ENCODE measurements around the gene ZMYND10.

- TF ChIP-seq SMAD4 (CRISPR knock-in tag; IDR thresholded peaks at IDR 0.05) (no peak), ZNF121 (CRISPR knock-in tag; IDR thresholded peaks at IDR 0.05) (no peak), CTCF (IDR thresholded peaks at IDR 0.05) (peak; percentile 91), SP1 (CRISPR knock-in tag; conservative IDR thresholded peaks at IDR 0.05) (0 out of 2 replicates have a peak, but pooled peaks have one; percentile 24), MAX (CRISPR knock-in tag; IDR thresholded peaks at IDR 0.05) (0 out of 2 replicates have a peak, but pooled peaks have one; percentile 34), PRRX2 (CRISPR knock-in tag; IDR thresholded peaks at IDR 0.05) (no peak), ATF2 (CRISPR knock-in tag; IDR thresholded peaks at IDR 0.05; ENCODE audit: borderline replicate concordance, low read depth) (no peak)
- TF ChIP-seq, protein P1, sequence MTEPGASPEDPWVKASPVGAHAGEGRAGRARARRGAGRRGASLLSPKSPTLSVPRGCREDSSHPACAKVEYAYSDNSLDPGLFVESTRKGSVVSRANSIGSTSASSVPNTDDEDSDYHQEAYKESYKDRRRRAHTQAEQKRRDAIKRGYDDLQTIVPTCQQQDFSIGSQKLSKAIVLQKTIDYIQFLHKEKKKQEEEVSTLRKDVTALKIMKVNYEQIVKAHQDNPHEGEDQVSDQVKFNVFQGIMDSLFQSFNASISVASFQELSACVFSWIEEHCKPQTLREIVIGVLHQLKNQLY (CRISPR knock-in tag; IDR thresholded peaks at IDR 0.05): no peak
Measured at GRCh38 chr3:50324351-50325112, 21.0 kb downstream of the ZMYND10 start.

All from WTC11 (cell line).